ENCODE results near the gene ERC1. TPM values are rescaled to one million over a fixed set of nuclear protein-coding genes. Genes with fewer than 3 reads are reported as not detected.

Gene ERC1
- total RNA-seq, 4 donors from 2014 or later, result 50.0 to 88.1 (median 59.7) TPM

DNA sequence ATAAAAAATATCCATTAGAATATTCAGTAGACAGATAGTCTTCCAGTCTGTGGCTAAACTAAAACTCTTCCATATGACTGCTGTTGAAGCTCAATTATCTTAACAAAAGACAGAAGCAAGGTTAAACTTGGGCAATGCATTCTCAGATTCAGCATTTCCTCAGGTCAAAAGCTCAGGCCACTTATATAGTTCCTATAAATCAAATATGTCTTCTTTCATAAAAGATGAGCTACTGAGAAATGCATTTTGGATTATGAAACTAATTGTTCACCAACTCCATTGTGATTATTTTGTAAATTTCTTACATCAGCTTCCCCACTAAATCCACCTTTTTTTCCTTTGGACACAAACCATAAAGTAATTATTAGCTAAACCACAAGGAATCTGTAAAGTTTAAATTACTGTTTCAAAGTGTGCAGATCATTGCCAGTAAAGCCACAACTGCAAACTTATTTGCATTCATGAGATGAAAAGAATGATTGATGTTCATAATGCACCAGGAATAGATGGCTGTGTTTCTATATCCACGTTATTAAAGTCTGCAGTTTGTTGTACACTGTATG, 379.0 kb downstream of the ERC1 start:
- no peak for DNase-seq (ENCODE audit: extremely low spot score)
- Histone ChIP-seq H3K36me3 (peaks cover 0 to 15% (median 7%) of the 10 kb centered on the region in 4 donors), H3K9me3 (no peaks in the 10 kb centered on the region), H3K4me1 (peaks cover 0 to 9% (median 2%) of the 10 kb centered on the region in 4 donors), H3K27me3 (no peaks in the 10 kb centered on the region), H3K4me3 (no peak overlapping the region), H3K27ac (replicated peaks in 1 of 4) (no peak overlapping the region)
- intact Hi-C loops (cut with DNase I), result no loop called here
- TF ChIP-seq POLR2A (IDR thresholded peaks at IDR 0.05; ENCODE audit: low read depth) (no peak), POLR2AphosphoS5 (IDR thresholded peaks at IDR 0.05) (no peak), EP300 (IDR thresholded peaks at IDR 0.05) (no peak)
- TF ChIP-seq, protein P1, sequence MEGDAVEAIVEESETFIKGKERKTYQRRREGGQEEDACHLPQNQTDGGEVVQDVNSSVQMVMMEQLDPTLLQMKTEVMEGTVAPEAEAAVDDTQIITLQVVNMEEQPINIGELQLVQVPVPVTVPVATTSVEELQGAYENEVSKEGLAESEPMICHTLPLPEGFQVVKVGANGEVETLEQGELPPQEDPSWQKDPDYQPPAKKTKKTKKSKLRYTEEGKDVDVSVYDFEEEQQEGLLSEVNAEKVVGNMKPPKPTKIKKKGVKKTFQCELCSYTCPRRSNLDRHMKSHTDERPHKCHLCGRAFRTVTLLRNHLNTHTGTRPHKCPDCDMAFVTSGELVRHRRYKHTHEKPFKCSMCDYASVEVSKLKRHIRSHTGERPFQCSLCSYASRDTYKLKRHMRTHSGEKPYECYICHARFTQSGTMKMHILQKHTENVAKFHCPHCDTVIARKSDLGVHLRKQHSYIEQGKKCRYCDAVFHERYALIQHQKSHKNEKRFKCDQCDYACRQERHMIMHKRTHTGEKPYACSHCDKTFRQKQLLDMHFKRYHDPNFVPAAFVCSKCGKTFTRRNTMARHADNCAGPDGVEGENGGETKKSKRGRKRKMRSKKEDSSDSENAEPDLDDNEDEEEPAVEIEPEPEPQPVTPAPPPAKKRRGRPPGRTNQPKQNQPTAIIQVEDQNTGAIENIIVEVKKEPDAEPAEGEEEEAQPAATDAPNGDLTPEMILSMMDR (IDR thresholded peaks at IDR 0.05), result no peak
- WGBS, result 58% methylated on average over 1 of the region's 1 CpG

DNA sequence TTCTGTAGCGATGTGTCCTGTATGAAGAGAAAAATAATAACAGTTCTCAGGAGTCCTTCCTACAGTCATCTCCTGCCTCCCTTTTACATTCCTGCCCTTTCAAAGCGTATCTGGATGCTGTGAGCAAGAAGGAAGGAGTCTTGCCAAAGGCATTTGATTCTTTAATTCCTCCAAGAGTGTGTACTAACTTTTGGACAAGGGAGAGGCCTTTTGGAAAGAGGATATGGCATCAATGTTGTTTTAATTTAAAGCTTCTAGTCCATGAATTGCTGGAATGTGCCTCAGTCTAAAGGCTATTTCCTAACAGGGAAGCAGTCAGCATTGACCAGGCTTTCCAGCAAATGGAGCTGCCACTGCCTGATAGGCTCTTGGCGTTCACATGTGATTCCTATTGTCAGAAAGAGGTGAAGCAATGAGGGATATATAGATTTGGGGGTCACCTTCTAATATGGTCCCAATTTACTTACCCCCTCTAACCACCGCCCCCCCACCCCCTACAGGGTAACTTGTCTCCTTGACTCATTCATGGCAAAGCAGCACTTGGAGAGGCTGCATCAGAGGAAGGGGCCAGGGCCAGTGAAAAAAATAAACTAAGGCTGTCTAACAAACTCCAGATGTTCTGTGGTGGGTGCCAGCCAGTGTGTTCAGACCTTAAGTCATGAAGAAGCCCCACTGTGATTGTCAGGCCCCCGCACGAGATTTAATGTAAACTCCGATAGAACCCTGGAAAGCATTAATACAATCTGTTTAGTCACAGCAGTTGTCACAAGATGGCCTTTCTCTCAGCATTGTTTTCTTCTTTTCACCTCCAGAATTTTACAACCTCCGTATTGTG, 383.1 kb downstream of the ERC1 start:
- no peak overlapping the region for H3K27ac ChIP-seq (replicated peaks in 1 of 4)

DNA sequence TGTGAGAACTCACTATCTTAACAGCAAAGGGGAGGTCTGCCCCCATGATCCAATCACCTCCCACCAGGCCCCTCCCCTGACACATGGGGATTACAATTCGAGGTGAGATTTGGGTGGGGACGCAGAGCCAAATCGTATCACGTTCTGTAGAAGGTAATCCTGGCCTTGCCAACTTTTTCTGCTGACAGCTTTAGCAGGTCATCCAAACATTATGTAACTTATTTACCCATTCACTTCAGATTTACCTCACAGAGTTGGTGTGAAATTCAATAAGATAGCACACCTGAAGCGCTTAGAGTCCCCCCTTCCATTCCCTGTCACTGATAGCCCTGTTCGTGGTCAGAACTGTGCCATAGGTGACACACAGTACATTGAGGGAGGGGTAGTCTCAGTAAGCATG, 384.3 kb downstream of the ERC1 start:
- Histone ChIP-seq H3K9me3 (no peaks in the 10 kb centered on the region), H3K27ac (replicated peaks in 1 of 4) (no peak overlapping the region), H3K4me1 (peaks cover 0 to 3% (median 0%) of the 10 kb centered on the region in 4 donors), H3K36me3 (peaks cover 0 to 42% (median 20%) of the 10 kb centered on the region in 4 donors), H3K27me3 (no peaks in the 10 kb centered on the region), H3K4me3 (no peak overlapping the region)
- TF ChIP-seq POLR2A (IDR thresholded peaks at IDR 0.05; ENCODE audit: low read depth) (no peak), EP300 (IDR thresholded peaks at IDR 0.05) (no peak), POLR2AphosphoS5 (IDR thresholded peaks at IDR 0.05) (no peak)
- TF ChIP-seq, protein P1 (IDR thresholded peaks at IDR 0.05), result no peak
- intact Hi-C loops (cut with DNase I), result no loop called here
- WGBS, result 92% methylated on average over 5 of the region's 6 CpGs
- peak; percentile 42 for DNase-seq (ENCODE audit: extremely low spot score)

More for the DNA sequence above, 383.1 kb downstream of the ERC1 start:
- peak; percentile 55 for DNase-seq (ENCODE audit: extremely low spot score)
- no peaks in the 10 kb centered on the region for H3K9me3 ChIP-seq
- TF ChIP-seq EP300 (IDR thresholded peaks at IDR 0.05) (no peak), POLR2AphosphoS5 (IDR thresholded peaks at IDR 0.05) (no peak), POLR2A (IDR thresholded peaks at IDR 0.05; ENCODE audit: low read depth) (no peak)
- TF ChIP-seq, protein P1 (IDR thresholded peaks at IDR 0.05), result no peak
- WGBS, result 75% methylated on average over 8 of the region's 8 CpGs
- H3K36me3 ChIP-seq, result peaks cover 0 to 35% (median 16%) of the 10 kb centered on the region in 4 donors
- intact Hi-C loops (cut with DNase I), result no loop called here
- no peak overlapping the region for H3K4me3 ChIP-seq
- no peaks in the 10 kb centered on the region for H3K27me3 ChIP-seq
- peaks cover 0 to 6% (median 2%) of the 10 kb centered on the region in 4 donors for H3K4me1 ChIP-seq

DNA sequence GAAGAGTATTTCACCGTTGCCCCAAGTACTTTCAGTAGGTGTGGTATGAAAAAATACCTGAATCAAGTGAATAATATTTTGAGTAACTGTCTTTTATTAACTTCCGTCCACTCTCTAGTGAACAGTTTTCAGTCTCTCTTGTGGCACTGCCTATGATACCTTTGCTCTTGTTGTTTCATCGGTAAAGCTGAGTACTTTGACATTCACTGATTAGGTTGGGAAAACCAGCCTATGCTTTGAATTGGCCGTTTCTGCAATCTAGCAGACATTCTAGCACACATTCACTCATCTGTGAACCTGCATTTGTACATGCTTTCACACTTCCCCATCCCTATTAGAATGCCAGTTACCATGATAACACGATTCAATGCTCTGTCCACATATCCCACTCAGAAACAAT, 386.1 kb downstream of the ERC1 start:
- intact Hi-C loops (cut with DNase I), result no loop called here
- peaks cover 0 to 39% (median 17%) of the 10 kb centered on the region in 4 donors for H3K36me3 ChIP-seq
- no peak for DNase-seq (ENCODE audit: extremely low spot score)

DNA sequence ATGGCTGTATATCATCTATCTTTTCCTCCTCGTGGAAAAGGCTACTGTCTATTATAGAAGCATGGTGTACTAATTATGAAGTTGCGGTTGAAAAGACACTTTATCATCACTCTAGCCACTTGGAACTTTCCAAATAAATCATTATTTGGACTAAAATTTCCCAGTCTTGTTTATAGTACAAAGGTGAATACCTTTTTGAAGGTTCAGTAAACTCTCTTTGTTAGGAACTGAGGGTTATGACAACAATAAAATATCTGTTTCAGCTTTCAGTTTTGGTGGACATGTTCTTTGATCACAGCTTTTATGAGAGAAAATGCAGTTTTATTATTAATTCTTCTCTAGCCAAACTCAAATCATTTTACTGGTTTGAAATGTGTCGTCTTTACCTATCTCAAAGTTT, 386.7 kb downstream of the ERC1 start:
- H3K4me1 ChIP-seq, result peaks cover 0 to 3% (median 0%) of the 10 kb centered on the region in 4 donors
- peaks cover 0 to 36% (median 15%) of the 10 kb centered on the region in 4 donors for H3K36me3 ChIP-seq
- TF ChIP-seq, protein P1 (IDR thresholded peaks at IDR 0.05), result no peak
- TF ChIP-seq POLR2AphosphoS5 (IDR thresholded peaks at IDR 0.05), result no peak
- no peak for TF ChIP-seq POLR2A (IDR thresholded peaks at IDR 0.05; ENCODE audit: low read depth)
- no peak for TF ChIP-seq EP300 (IDR thresholded peaks at IDR 0.05)
- no peaks in the 10 kb centered on the region for H3K9me3 ChIP-seq
- no peak overlapping the region for H3K27ac ChIP-seq (replicated peaks in 1 of 4)
- no peak overlapping the region for H3K4me3 ChIP-seq
- intact Hi-C loops (cut with DNase I), result no loop called here
- H3K27me3 ChIP-seq, result no peaks in the 10 kb centered on the region
- 87% methylated on average over 3 of the region's 3 CpGs for WGBS
- no peak for DNase-seq (ENCODE audit: extremely low spot score)

More for the DNA sequence above, 386.1 kb downstream of the ERC1 start:
- Histone ChIP-seq H3K4me1 (peaks cover 0 to 3% (median 0%) of the 10 kb centered on the region in 4 donors), H3K9me3 (no peaks in the 10 kb centered on the region), H3K27ac (replicated peaks in 1 of 4) (no peak overlapping the region), H3K4me3 (no peak overlapping the region), H3K27me3 (no peaks in the 10 kb centered on the region)
- 95% methylated on average over 5 of the region's 5 CpGs for WGBS
- no peak for TF ChIP-seq POLR2AphosphoS5 (IDR thresholded peaks at IDR 0.05)

Measured in esophagus muscularis mucosa (tissue), 4 donors.